OCI-LY3 (cell line): ENCODE measurements around the gene DUT.

Source experiments
- H2AFZ ChIP-seq: fragments of 200-600, 300-600 bp; shearing (Covaris generic); 2 replicates; pipeline ENCODE4 v1.6.0; 2014; ENCODE audit warnings: antibody characterized with exemption, low read depth, low read length
- H3K27ac ChIP-seq: fragments of 200-600, 300-600 bp; sonication (generic); 2 replicates; pipeline ENCODE4 v1.5.1; 2014; ENCODE audit warnings: mild to moderate bottlenecking, low read length, moderate library complexity, mixed read lengths
- H3K27me3 ChIP-seq: fragments of 200-600, 300-600 bp; sonication (generic); 2 replicates; pipeline ENCODE4 v1.6.1; 2014; ENCODE audit warnings: low read depth, low read length, mixed read lengths
- H3K36me3 ChIP-seq: fragments of 200-600, 300-600 bp; sonication (generic); replicated peaks from 2 replicates; pipeline ENCODE3; 2014; ENCODE audit warnings: low read depth, low read length, mixed read lengths
- H3K4me1 ChIP-seq: fragments of 300-600, 200-600 bp; sonication (generic); 2 replicates; pipeline ENCODE4 v1.6.1; 2014; ENCODE audit warnings: low read length, mixed read lengths
- H3K4me2 ChIP-seq: fragments of 200-600, 300-600 bp; sonication (generic); 2 replicates; pipeline ENCODE4 v1.6.1; 2014; ENCODE audit warnings: low read length, mixed read lengths
- H3K4me3 ChIP-seq: fragments of 300-600, 200-600 bp; sonication (generic); 2 replicates; pipeline ENCODE4 v1.5.1; 2014; ENCODE audit warnings: antibody characterized with exemption, mild to moderate bottlenecking, low read length, moderate library complexity
- H3K79me2 ChIP-seq: fragments of 300-600, 200-600 bp; shearing (Covaris generic); 2 replicates; pipeline ENCODE4 v1.6.1; 2014; ENCODE audit warnings: mild to moderate bottlenecking, low read length, mixed read lengths
- H3K9ac ChIP-seq: fragments of 300-600, 200-600 bp; shearing (Covaris generic); 2 replicates; pipeline ENCODE4 v1.6.0; 2014; ENCODE audit warnings: mild to moderate bottlenecking, low read length, moderate library complexity
- H3K9me3 ChIP-seq: fragments of 200-600, 300-600 bp; shearing (Covaris generic); 2 replicates; pipeline ENCODE4 v1.6.1; 2014; ENCODE audit warnings: low read length, mixed read lengths; ENCODE audit not compliant: insufficient read depth
- H4K20me1 ChIP-seq: fragments of 200-600, 300-600 bp; sonication (generic); 2 replicates; pipeline ENCODE4 v1.6.1; 2016; ENCODE audit warnings: low read length, mixed read lengths; ENCODE audit not compliant: insufficient read depth
- CTCF ChIP-seq: fragments of 200-600, 300-600 bp; sonication (generic); IDR thresholded peaks from 2 replicates; pipeline ENCODE4 v1.5.1; 2014; ENCODE audit warnings: antibody characterized with exemption, low read length, low read depth
- EZH2phosphoT487 ChIP-seq: fragments of 200-600 bp; shearing (Covaris generic); IDR thresholded peaks from 2 replicates; pipeline ENCODE4 v1.6.1; 2018; ENCODE audit warnings: antibody characterized with exemption, mixed run types, low read depth

DUT gene

GRCh38 chr15:48317221-48317620, 14.0 kb upstream of the DUT start:
- Histone ChIP-seq H3K4me1 (no peaks in the 10 kb centered on the region), H2AFZ (no peak overlapping the region), H3K9ac (no peak overlapping the region), H3K79me2 (no peaks in the 10 kb centered on the region), H3K27ac (no peak overlapping the region), H3K4me3 (no peak overlapping the region), H3K4me2 (no peak overlapping the region), H3K9me3 (no peaks in the 10 kb centered on the region), H3K36me3 (no peaks in the 10 kb centered on the region), H4K20me1 (no peaks in the 10 kb centered on the region), H3K27me3 (no peaks in the 10 kb centered on the region)
- TF ChIP-seq EZH2phosphoT487 = no peak
- TF ChIP-seq CTCF = no peak

GRCh38 chr15:48318131-48318530, 13.1 kb upstream of the DUT start:
- TF ChIP-seq CTCF (no peak), EZH2phosphoT487 (no peak)
- Histone ChIP-seq H3K9ac (no peak overlapping the region), H3K4me1 (no peaks in the 10 kb centered on the region), H3K27ac (no peak overlapping the region), H3K79me2 (no peaks in the 10 kb centered on the region), H3K27me3 (no peaks in the 10 kb centered on the region), H3K4me3 (no peak overlapping the region), H3K4me2 (no peak overlapping the region), H3K9me3 (no peaks in the 10 kb centered on the region), H3K36me3 (no peaks in the 10 kb centered on the region), H2AFZ (no peak overlapping the region), H4K20me1 (no peaks in the 10 kb centered on the region)

- peaks cover 7% of the 10 kb centered on the region; the same call in 1 of the 2 replicates for H4K20me1 ChIP-seq
These were observed 7.9 kb upstream of the DUT start for GRCh38 chr15:48323294-48323693.

GRCh38 chr15:48324949-48325348, 6.3 kb upstream of the DUT start:
- no peak overlapping the region for H3K4me3 ChIP-seq
- no peaks in the 10 kb centered on the region for H3K9me3 ChIP-seq
- no peak overlapping the region for H3K4me2 ChIP-seq
- TF ChIP-seq CTCF = no peak
- TF ChIP-seq EZH2phosphoT487 = no peak
- H2AFZ ChIP-seq = no peak overlapping the region
- H3K4me1 ChIP-seq = peaks cover 22% of the 10 kb centered on the region
- no peak overlapping the region for H3K27ac ChIP-seq
- peaks cover 11% of the 10 kb centered on the region for H3K36me3 ChIP-seq
- H4K20me1 ChIP-seq = peaks cover 7% of the 10 kb centered on the region; the same call in 1 of the 2 replicates
- peaks cover 7% of the 10 kb centered on the region for H3K79me2 ChIP-seq
- no peaks in the 10 kb centered on the region for H3K27me3 ChIP-seq
- H3K9ac ChIP-seq = no peak overlapping the region

More at GRCh38 chr15:48323294-48323693, 7.9 kb upstream of the DUT start:
- peaks cover 10% of the 10 kb centered on the region for H3K36me3 ChIP-seq
- TF ChIP-seq CTCF (no peak), EZH2phosphoT487 (no peak)
- no peak overlapping the region for H3K4me2 ChIP-seq
- no peak overlapping the region for H3K4me3 ChIP-seq
- no peaks in the 10 kb centered on the region for H3K9me3 ChIP-seq
- H2AFZ ChIP-seq = no peak overlapping the region
- no peaks in the 10 kb centered on the region for H3K27me3 ChIP-seq
- H3K4me1 ChIP-seq = peaks cover 19% of the 10 kb centered on the region
- H3K9ac ChIP-seq = no peak overlapping the region
- H3K27ac ChIP-seq = no peak overlapping the region
- H3K79me2 ChIP-seq = no peaks in the 10 kb centered on the region
